NOMO-1 treated with DMSO at 0.1 percent for 48 hours (cell line): ENCODE results near the gene SLC6A11.
A peak's percentile ranks its signal among the peaks of the same experiment; 100 is the strongest.

Source experiments
- DNase-seq: peaks from one replicate; lab custom pipeline; 2025; ENCODE audit not compliant: unreplicated experiment; lab: John Stamatoyannopoulos, UW

The SLC6A11 gene

DNA sequence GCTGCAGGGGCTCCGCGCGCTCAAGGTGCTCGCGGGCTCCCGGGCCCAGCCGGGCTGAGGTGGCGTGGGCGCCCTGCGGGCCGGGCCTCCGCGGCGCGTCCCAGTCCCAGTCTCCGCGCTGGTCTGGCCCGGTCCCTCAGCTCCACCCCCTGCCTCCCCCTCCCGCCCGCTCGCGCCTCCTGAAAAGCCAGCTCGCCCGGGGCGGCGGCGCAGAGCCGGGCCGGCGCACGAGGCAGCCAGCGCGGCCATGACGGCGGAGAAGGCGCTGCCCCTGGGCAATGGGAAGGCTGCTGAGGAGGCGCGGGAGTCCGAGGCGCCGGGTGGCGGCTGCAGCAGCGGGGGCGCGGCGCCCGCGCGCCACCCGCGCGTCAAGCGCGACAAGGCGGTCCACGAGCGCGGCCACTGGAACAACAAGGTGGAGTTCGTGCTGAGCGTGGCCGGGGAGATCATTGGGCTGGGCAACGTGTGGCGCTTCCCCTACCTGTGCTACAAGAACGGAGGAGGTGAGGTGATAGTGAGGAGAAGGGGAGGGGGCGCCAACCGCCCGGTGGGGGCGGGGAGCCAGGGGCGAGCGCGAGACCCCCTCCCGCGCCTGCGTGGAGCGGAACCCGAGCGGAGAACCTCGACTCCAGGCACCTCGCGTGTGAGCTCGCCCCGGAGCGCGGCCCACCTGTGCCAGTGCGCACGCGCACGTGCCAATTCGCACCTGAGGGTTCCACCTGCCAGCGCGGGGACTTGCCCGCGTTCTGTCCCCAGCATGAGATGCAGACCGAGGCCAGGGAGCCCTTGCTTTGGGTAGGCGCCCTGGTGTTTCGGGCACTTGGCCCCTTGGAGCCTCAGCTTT, at the start of gene SLC6A11:
SLC6A11 (plus strand) TSS at position 210 of the 844 bp plus-strand sequence; CDS start at position 248, 38 bp downstream.
- DNase-seq = no peak

DNA sequence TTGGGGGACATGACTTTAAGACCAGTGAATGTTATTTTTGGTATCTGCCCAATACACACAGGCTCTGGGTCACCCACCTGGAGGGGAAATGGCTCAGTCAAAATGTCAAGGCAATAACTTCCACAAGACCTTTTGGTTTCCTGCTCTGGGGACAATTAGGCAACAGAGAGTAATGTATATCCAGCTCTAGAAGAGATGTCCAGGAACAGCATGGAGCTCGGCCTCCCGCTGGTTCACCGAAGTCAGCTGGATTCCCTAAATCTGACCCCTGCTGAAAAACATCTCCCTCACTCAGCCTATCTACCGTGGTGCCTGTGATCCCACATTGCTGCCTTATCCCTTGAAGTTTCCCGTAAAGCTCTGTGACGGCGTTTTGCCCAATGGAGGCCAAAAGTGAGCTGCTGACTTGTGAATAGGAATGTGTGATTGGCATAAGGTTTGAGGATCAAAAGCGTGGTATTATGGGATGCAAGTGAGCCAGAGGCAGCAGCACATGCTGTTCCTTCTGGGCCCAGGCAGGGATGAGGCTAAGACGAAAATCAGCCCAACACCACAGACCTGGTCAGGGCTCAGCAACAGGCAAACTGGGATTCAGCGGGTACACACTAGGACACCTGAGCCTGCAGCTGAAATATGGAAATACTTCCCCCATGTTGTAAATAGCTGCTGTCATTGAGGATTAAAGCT, 47.2 kb upstream of the SLC6A11 start:
- no peak for DNase-seq

DNA sequence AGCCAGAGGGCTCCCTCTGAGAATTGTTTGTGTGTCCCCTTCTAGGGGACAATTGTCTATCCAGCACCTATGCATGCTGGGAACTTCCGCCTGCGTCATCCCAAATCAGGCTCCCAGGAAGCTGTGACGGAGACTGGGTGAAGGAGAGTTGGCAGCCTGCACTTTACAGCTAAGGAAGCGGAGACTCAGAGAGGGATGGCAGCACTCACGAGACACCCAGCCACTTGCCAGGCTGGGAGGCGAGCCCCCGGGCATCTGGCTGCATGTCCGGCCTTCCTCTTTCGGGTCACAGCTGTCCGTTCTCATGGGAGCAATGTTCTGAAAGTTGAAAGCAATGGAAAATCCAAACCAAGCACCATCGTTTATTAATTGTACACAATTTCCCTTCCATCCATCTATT, 45.5 kb upstream of the SLC6A11 start:
- no peak for DNase-seq

GRCh38 chr3:10770981-10771380, 45.0 kb upstream of the SLC6A11 start:
- no peak for DNase-seq

- no peak for DNase-seq
Measured at GRCh38 chr3:10771486-10772270, 44.4 kb upstream of the SLC6A11 start.

GRCh38 chr3:10772271-10773161, 43.5 kb upstream of the SLC6A11 start:
- DNase-seq = no peak

GRCh38 chr3:10774129-10774670, 41.8 kb upstream of the SLC6A11 start:
- no peak for DNase-seq

GRCh38 chr3:10774825-10775224, 41.2 kb upstream of the SLC6A11 start:
- DNase-seq = no peak

DNA sequence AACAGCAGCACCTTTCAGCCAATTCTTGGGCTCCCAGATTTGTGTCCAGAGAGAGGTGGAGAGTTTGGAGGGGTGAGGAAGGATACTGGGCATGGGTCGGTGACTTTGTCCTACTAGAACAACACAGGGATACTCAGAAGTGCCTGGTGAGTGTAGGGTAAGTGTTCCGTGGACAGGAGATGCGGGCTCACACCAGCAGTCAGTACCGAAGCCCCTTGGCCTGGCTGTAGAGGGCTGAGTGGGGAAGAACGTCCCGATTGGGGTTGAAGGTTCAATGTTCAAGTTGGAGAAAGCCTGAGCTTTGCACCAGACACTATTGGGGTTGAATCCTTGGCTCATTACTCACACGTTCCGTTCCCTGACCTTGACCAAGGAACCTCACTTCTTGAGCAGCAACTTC, 40.8 kb upstream of the SLC6A11 start:
- no peak for DNase-seq

- DNase-seq = no peak
Measured at GRCh38 chr3:10775828-10776227, 40.2 kb upstream of the SLC6A11 start.

GRCh38 chr3:10777627-10778026, 38.4 kb upstream of the SLC6A11 start:
- no peak for DNase-seq

GRCh38 chr3:10778492-10779292, 37.3 kb upstream of the SLC6A11 start:
- DNase-seq = no peak

DNA sequence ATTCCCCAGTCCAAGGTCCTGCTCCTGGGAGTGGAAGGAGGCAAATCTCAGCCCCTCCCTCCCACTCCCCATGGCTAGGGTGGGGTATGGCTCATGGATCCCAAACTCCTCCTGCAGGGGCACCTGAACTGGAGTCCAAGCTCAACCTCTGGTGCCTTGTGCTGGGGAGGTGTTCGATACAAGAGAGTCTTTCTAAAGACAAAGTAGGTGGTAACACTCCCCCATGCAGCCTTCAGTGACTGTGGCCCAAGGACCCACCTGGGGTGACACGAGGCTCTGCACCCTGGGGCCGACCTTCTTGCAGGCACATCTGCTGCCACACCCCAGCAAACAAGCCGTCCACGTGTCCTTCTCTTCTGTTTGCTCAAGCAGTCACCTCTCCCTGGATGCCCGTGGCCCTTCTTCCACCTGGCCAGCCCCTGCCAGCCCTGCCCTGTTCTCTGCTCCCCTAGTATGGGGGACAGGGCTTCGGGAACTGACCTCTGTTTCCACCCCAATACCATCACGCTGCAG, 36.7 kb upstream of the SLC6A11 start:
- no peak for DNase-seq

DNA sequence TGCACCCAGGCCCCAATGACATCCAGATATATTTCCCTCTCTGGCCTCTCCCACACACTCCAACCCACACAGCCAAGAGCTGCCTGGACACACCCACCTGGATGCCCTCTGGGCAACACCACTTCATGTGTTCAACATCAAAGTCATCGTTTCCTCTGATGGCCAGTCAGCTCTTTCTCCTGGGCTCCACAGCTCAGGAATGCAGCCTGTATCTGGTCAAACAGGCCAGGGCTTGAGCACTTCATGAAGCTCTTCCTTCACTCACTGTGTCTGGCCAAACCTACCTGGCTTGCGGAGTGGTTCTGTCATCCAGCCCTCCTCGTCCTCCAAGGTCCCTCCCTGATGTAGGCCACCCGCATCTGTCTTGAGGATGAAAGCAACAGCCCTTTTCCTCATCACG, 35.8 kb upstream of the SLC6A11 start:
- DNase-seq = no peak

GRCh38 chr3:10780922-10781321, 35.1 kb upstream of the SLC6A11 start:
- DNase-seq = no peak

GRCh38 chr3:10781981-10782380, 34.0 kb upstream of the SLC6A11 start:
- no peak for DNase-seq

GRCh38 chr3:10783360-10784351, 32.4 kb upstream of the SLC6A11 start:
- DNase-seq = peak; percentile 19

GRCh38 chr3:10786640-10787039, 29.4 kb upstream of the SLC6A11 start:
- DNase-seq = no peak
